ENCODE measurements around the gene CEBPE. TPM values are rescaled to one million over a fixed set of nuclear protein-coding genes. Genes with fewer than 3 reads are reported as not detected.

The CEBPE gene
- total RNA-seq, 2 experiments from 2014 or later = 1.1 to 2.3 TPM

DNA sequence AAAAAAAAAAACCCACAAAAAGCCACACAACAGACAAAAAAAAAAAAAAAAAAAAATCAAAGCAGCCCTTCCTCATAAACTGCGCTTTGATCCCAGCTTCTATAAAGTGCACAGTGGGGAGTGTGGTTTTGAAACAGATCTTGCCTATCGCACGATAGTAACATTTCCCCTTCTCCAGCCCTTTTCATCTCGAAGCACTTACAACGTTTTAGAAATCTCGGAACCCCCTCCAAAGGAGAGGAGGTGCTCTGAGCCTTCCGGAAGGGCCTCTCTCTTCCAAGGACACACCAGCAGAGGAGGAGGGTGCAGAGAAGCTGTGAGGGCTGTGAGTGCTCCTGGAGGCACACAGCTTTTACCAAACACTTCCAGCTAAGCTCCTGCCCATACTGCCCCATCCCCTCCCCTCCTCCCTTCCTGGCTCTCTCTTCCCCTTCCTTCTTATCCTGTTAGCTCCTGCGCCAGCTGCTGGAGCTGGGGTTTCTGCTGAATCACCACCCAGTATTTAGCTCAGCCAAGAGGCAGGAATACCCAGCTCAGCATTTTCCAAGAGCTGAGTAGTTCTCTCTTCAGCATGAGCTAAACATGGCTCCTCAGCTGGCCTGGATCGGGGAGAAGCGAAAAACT lies 36.0 kb upstream of the CEBPE start:
- Histone ChIP-seq H3K4me2 (ENCODE audit: low read length) (no peak overlapping the region), H3K4me3 (ENCODE audit: low read depth, low read length, poor library complexity, severe bottlenecking) (no peak overlapping the region), H3K79me2 (ENCODE audit: insufficient read depth, low read depth, low read length) (no peaks in the 10 kb centered on the region), H3K36me3 (ENCODE audit: insufficient read depth, low read length) (no peaks in the 10 kb centered on the region), H3K27ac (ENCODE audit: low read depth, low read length, poor library complexity, severe bottlenecking) (no peak overlapping the region), H3K9me3 (ENCODE audit: low read length) (no peaks in the 10 kb centered on the region), H3K4me1 (ENCODE audit: insufficient read depth, low read length, poor library complexity, severe bottlenecking) (no peaks in the 10 kb centered on the region), H2AFZ (ENCODE audit: low read length) (no peak overlapping the region), H3K9me2 (ENCODE audit: insufficient read depth, low read length) (no peaks in the 10 kb centered on the region), H4K20me1 (ENCODE audit: insufficient read depth, low read length) (no peaks in the 10 kb centered on the region)
- POLR2A ChIA-PET = no interaction called here
- DNase-seq (ENCODE audit: low spot score) = no peak
- no peak for TF ChIP-seq EZH2phosphoT487 (IDR thresholded peaks at IDR 0.05; ENCODE audit: borderline replicate concordance, low read depth, low read length)
- intact Hi-C loops (cut with micrococcal nuclease; ENCODE audit: unreplicated experiment) = no loop called here
- CTCF ChIA-PET (ENCODE audit: unreplicated experiment) = no interaction called here
- BruUV-seq (replicated peaks) = no TSS peak

DNA sequence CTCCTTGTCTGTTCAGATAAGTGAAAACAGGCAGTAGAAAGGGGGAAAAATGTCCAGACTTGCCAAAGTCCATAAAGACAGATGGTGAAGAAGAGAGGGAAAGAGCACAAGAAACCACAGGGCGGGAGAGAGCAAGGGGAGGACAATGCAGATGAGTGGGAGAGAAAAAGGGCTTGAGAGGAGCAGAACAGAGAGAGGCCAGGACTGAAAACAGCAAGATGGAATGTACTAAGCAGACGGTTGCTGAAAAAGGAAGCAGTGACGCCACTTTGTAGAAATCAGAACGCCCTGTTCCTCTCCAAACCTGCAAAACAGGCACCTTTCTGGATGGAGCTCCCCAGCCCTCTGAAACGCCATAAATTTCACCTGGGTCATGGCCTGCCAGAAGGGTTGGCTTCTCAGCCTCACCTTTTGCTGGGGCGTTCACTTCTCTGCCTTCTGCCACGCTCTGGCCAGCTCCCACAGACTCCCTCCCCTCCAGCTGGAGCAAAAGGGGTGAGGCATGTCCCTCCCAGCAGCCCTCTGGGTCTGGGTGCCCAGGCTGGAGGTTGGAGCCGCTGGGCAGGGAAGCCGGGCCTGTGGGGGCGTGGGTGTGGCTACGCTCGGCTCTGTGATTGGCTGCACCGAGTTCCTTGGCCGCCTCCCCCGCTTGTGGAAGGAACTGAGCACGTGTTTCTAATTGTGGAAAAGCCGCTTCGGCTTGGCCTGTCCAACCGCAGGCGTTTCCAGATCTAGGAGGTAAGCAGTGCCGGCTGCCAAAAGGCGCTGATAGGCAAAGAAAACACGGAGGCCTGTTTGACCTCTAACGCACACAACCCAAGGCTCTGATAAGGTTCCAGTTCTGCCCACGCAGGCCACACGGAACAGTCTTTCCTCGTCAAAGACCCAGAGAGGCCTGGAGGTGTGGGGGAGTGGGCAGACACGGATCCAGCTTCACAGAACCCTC lies 35.1 kb upstream of the CEBPE start:
- TF ChIP-seq, protein P1, sequence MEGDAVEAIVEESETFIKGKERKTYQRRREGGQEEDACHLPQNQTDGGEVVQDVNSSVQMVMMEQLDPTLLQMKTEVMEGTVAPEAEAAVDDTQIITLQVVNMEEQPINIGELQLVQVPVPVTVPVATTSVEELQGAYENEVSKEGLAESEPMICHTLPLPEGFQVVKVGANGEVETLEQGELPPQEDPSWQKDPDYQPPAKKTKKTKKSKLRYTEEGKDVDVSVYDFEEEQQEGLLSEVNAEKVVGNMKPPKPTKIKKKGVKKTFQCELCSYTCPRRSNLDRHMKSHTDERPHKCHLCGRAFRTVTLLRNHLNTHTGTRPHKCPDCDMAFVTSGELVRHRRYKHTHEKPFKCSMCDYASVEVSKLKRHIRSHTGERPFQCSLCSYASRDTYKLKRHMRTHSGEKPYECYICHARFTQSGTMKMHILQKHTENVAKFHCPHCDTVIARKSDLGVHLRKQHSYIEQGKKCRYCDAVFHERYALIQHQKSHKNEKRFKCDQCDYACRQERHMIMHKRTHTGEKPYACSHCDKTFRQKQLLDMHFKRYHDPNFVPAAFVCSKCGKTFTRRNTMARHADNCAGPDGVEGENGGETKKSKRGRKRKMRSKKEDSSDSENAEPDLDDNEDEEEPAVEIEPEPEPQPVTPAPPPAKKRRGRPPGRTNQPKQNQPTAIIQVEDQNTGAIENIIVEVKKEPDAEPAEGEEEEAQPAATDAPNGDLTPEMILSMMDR (conservative IDR thresholded peaks at IDR 0.05; ENCODE audit: low read length) = no peak
- TF ChIP-seq EZH2phosphoT487 (IDR thresholded peaks at IDR 0.05; ENCODE audit: borderline replicate concordance, low read depth, low read length) = no peak
- no peak overlapping the region for H3K4me2 ChIP-seq (ENCODE audit: low read length)
- CTCF ChIA-PET (ENCODE audit: unreplicated experiment) = no interaction called here
- no peaks in the 10 kb centered on the region for H4K20me1 ChIP-seq (ENCODE audit: insufficient read depth, low read length)
- H3K4me3 ChIP-seq (ENCODE audit: low read depth, low read length, poor library complexity, severe bottlenecking) = no peak overlapping the region
- no peaks in the 10 kb centered on the region for H3K9me3 ChIP-seq (ENCODE audit: low read length)
- H3K4me1 ChIP-seq (ENCODE audit: insufficient read depth, low read length, poor library complexity, severe bottlenecking) = no peaks in the 10 kb centered on the region
- no TSS peak for BruUV-seq (replicated peaks)
- POLR2A ChIA-PET = no interaction called here
- intact Hi-C loops (cut with micrococcal nuclease; ENCODE audit: unreplicated experiment) = no loop called here
- H3K79me2 ChIP-seq (ENCODE audit: insufficient read depth, low read depth, low read length) = no peaks in the 10 kb centered on the region
- no peak overlapping the region for H2AFZ ChIP-seq (ENCODE audit: low read length)
- H3K36me3 ChIP-seq (ENCODE audit: insufficient read depth, low read length) = no peaks in the 10 kb centered on the region
- no peak overlapping the region for H3K27ac ChIP-seq (ENCODE audit: low read depth, low read length, poor library complexity, severe bottlenecking)
- H3K9me2 ChIP-seq (ENCODE audit: insufficient read depth, low read length) = no peaks in the 10 kb centered on the region
- DNase-seq (ENCODE audit: low spot score) = no peak

DNA sequence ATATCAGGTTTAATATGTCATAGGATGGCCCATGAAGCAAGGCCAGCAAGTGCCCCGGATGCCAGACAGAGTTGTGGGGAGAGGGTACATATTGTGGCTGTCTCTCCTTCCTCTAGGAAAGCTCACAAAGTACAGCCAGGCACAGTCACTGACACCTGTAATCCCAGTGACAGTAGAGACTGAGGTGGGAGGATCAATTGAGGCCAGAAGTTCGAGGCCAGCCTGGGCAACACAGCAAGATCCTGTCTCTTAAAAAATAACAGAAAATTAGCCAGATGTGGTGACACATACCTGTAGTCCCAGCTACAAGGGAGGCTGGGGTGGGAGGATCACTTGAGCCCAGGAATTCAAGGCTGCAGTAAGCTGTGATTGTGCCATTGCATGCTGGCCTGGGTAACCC lies 32.3 kb upstream of the CEBPE start:
- no peak for DNase-seq (ENCODE audit: low spot score)
- no peaks in the 10 kb centered on the region for H3K9me2 ChIP-seq (ENCODE audit: insufficient read depth, low read length)
- H3K4me1 ChIP-seq (ENCODE audit: insufficient read depth, low read length, poor library complexity, severe bottlenecking) = no peaks in the 10 kb centered on the region
- no peaks in the 10 kb centered on the region for H3K9me3 ChIP-seq (ENCODE audit: low read length)
- ChIA-PET CTCF (ENCODE audit: unreplicated experiment) (no interaction called here), POLR2A (interaction anchor here (0.7 to 0.9 kb wide), 3 partner anchors 32 to 59 kb away, joined by 3 to 6 read pairs (median 4); no protein-coding TSS in a partner anchor)
- no peak overlapping the region for H2AFZ ChIP-seq (ENCODE audit: low read length)
- intact Hi-C loops (cut with micrococcal nuclease; ENCODE audit: unreplicated experiment) = no loop called here
- no peaks in the 10 kb centered on the region for H3K79me2 ChIP-seq (ENCODE audit: insufficient read depth, low read depth, low read length)
- no peaks in the 10 kb centered on the region for H3K36me3 ChIP-seq (ENCODE audit: insufficient read depth, low read length)
- no peak overlapping the region for H3K4me2 ChIP-seq (ENCODE audit: low read length)
- no peak overlapping the region for H3K27ac ChIP-seq (ENCODE audit: low read depth, low read length, poor library complexity, severe bottlenecking)
- no TSS peak for BruUV-seq (replicated peaks)
- no peaks in the 10 kb centered on the region for H4K20me1 ChIP-seq (ENCODE audit: insufficient read depth, low read length)
- TF ChIP-seq, protein P1 (conservative IDR thresholded peaks at IDR 0.05; ENCODE audit: low read length) = no peak
- no peak for TF ChIP-seq EZH2phosphoT487 (IDR thresholded peaks at IDR 0.05; ENCODE audit: borderline replicate concordance, low read depth, low read length)
- H3K4me3 ChIP-seq (ENCODE audit: low read depth, low read length, poor library complexity, severe bottlenecking) = no peak overlapping the region
